GM13977 (cell line): Measurements from ENCODE around the gene LUZP1.

Source experiments
- DNase-seq: peaks from one replicate; pipeline ENCODE4 v3.0.0; 2012; ENCODE audit warnings: low spot score
- in situ Hi-C: fragments of 300-500 bp; cut with MboI; formaldehyde crosslinking; loops from one replicate; pipeline ENCODE4 v1.12.0; 2022; ENCODE audit warnings: low sequenced_read_pairs, low pct_unique_long_range_greater_than_20kb, mixed read lengths, inconsistent platforms; ENCODE audit not compliant: unreplicated experiment
- TF ChIP-seq, protein P1 (sequence below): IDR thresholded peaks from 2 replicates; pipeline ENCODE4 v1.5.1; 2012; ENCODE audit warnings: mild to moderate bottlenecking, control low read depth; ENCODE audit not compliant: insufficient read depth; ENCODE audit errors: extremely low read depth, missing control alignments

The LUZP1 gene

DNA sequence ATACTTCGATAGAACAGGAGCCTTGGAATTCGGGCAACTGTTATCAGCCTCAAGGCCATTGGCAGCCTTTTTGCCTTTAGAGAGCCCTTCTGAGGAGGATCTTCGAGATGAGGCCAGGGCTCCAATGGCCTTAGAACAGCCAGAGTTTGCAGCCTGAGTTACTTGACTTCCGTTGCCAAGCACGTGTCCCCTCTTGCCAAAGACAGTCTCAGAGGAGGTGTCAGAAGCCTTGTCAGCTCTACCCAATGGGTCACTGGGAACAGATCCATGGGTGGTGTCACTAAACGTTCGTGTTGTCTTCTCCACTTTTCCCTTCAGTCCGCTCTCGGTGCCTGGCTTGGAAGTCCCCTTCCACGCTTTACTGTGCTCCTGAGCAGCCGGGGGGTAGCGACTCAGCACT is 76.2 kb downstream of the LUZP1 start:
- in situ Hi-C loops: no loop called here
- TF ChIP-seq, protein P1, sequence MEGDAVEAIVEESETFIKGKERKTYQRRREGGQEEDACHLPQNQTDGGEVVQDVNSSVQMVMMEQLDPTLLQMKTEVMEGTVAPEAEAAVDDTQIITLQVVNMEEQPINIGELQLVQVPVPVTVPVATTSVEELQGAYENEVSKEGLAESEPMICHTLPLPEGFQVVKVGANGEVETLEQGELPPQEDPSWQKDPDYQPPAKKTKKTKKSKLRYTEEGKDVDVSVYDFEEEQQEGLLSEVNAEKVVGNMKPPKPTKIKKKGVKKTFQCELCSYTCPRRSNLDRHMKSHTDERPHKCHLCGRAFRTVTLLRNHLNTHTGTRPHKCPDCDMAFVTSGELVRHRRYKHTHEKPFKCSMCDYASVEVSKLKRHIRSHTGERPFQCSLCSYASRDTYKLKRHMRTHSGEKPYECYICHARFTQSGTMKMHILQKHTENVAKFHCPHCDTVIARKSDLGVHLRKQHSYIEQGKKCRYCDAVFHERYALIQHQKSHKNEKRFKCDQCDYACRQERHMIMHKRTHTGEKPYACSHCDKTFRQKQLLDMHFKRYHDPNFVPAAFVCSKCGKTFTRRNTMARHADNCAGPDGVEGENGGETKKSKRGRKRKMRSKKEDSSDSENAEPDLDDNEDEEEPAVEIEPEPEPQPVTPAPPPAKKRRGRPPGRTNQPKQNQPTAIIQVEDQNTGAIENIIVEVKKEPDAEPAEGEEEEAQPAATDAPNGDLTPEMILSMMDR: no peak
- DNase-seq: no peak

DNA sequence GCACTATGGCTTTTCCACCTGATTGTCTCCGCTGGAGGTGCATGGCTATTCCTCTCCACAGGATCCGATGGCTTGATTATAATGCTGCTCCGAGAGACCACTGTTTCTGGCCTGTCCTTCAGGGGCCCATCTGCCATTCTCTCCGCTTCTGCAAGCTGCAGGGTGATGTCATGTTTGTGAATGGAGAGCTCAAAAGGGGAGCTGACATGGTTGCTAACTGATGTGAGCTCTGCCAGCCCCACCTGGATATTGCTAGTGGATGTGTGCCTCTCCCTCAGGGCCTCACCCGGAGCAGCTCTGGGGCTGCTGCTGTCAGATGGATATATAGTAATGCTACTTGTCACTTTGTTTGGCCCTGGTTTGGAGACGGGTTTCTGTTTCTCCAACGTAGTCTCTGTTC is 77.1 kb downstream of the LUZP1 start:
- in situ Hi-C loops: no loop called here
- TF ChIP-seq, protein P1: no peak
- no peak for DNase-seq

DNA sequence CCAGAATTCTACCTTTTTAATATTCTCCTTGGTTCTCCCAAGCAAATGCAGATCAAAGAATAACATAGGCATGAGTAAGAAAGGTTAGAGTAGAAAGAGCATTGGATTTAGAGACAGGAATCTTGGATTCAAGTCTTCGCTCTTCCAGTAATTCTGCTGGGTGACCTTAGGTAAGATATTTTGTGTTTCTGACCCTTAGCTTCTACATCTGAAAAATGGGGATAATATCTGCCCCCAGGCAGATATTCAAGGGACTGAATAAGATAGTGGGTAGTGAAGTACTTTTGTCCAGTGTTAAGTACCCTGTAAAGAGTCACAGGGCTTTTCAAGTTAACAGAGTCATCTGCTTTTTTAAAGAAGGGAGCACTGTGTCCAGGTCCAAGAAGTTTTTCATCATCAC is 78.6 kb downstream of the LUZP1 start:
- TF ChIP-seq, protein P1: no peak
- DNase-seq: no peak
- in situ Hi-C loops: no loop called here

DNA sequence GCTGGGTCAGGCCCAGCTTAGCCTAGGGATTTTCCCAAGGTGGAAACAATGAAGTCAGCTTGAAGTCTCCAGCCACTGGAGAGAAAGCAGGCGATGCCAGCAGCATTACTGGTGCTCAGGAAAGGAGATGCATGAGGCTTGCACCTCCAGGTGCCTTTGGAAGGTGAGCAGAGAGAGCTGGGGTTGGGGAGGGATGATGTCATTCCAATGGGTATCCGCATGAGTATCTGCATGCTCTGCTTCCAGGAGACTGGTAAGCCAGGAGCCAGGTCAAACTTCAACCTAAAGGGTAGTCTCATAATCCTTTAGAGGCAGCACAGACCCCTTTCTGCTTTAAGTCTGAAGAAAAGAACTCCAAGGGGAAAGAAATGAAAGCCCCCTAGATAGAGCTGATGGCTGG is 80.6 kb downstream of the LUZP1 start:
- in situ Hi-C loops: no loop called here
- no peak for DNase-seq
- TF ChIP-seq, protein P1: no peak

DNA sequence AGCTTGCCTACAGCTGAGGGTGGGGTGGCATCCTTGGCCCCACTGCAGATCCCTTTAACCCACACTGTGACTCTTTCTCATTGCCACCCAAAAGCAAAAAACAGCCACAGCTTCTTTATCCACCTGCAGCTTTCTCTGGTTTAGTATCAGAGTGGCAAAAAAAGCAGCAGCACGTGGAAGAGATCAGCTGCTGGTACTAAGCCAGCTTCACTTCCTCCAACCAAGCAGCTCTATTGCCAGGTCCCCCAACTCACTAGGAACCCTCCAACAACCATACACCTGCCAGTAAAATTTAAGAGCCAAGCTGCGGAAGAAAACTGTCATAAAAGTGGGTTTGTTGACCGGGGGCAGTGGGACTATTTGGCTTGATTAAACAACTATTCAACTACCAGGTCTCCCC is 83.0 kb downstream of the LUZP1 start:
- DNase-seq: no peak
- TF ChIP-seq, protein P1: no peak
- in situ Hi-C loops: no loop called here

DNA sequence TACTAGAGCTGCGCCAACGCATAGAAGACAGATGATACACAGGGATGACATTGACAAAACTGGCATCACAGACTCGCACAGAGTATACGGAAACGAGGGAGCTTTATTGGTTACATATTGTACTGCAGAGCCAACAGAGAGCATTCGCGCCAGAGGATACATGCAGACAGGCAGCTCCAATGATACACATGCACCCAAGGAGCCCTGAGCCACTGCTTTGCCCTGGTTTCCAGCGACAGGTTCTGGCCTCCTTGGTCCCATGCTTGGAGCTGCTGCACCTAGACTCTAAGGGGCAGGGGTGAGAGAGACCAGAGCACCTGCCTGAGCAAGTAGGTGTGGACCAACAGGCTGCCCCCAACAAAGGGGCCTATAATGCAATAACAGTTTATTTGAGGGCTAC is 83.8 kb downstream of the LUZP1 start:
- in situ Hi-C loops: no loop called here
- DNase-seq: no peak
- TF ChIP-seq, protein P1: no peak
